Measurements from ENCODE around the gene REEP1. TPM values are rescaled to one million over a fixed set of nuclear protein-coding genes. Genes with fewer than 3 reads are reported as not detected.

Gene REEP1
- total and polyA plus RNA-seq, 9 of the 15 experiments (the other 6 are each of a cell fraction or from before 2014, with no cell fraction given) = 0.11 to 0.67 (median 0.13) TPM

- TF ChIP-seq E2F8 (IDR thresholded peaks at IDR 0.05; ENCODE audit: low read depth, partially characterized antibody) = no peak
- TF ChIP-seq USF1 (CRISPR knock-in tag; IDR thresholded peaks at IDR 0.05) = no peak; the same call in 1 of the 2 replicates
- TF ChIP-seq TCF7 (IDR thresholded peaks at IDR 0.05; ENCODE audit: borderline replicate concordance) = no peak
- TF ChIP-seq JUNB (CRISPR knock-in tag; conservative IDR thresholded peaks at IDR 0.05) = no peak
- TF ChIP-seq OTX1 (CRISPR knock-in tag; IDR thresholded peaks at IDR 0.05) = no peak
- peak; percentile 30 to 46; a peak in 3 of 4 replicates for TF ChIP-seq RAD21 (CRISPR knock-in tag; conservative IDR thresholded peaks at IDR 0.05 in 1 of 2, IDR thresholded peaks at IDR 0.05 in 1 of 2)
- TF ChIP-seq STAT5B (CRISPR knock-in tag; IDR thresholded peaks at IDR 0.05) = no peak
- no peak for TF ChIP-seq ZFPM2 (CRISPR knock-in tag; IDR thresholded peaks at IDR 0.05)
- TF ChIP-seq ZNF280A (IDR thresholded peaks at IDR 0.05; ENCODE audit: low read depth, partially characterized antibody) = no peak
- no peak for TF ChIP-seq SMARCA5 (IDR thresholded peaks at IDR 0.05)
- no peak for TF ChIP-seq GTF3C2 (IDR thresholded peaks at IDR 0.05; ENCODE audit: borderline replicate concordance, extremely low read depth, insufficient read length)
- no peak for TF ChIP-seq COPS2 (conservative IDR thresholded peaks at IDR 0.05)
- no peak for TF ChIP-seq ZNF253 (CRISPR knock-in tag; conservative IDR thresholded peaks at IDR 0.05)
- peak; percentile 41; the same call in 1 of the 2 replicates for TF ChIP-seq HBP1 (CRISPR knock-in tag; IDR thresholded peaks at IDR 0.05)
- no peak for TF ChIP-seq ZNF408 (CRISPR knock-in tag; IDR thresholded peaks at IDR 0.05; ENCODE audit: low read depth)
- no peak for TF ChIP-seq RNF2 (IDR thresholded peaks at IDR 0.05)
- no peak for TF ChIP-seq ZNF184 (CRISPR knock-in tag; IDR thresholded peaks at IDR 0.05)
- no peak for TF ChIP-seq ELF1 (tag; IDR thresholded peaks at IDR 0.05)
- TF ChIP-seq POLR2B (IDR thresholded peaks at IDR 0.05; ENCODE audit: low read depth, partially characterized antibody) = peak; percentile 25
- TF ChIP-seq SNIP1 (IDR thresholded peaks at IDR 0.05; ENCODE audit: low read depth) = no peak
Observed at GRCh38 chr2:86201671-86202335, 135.6 kb downstream of the REEP1 start (continued).
